Activated T-cell treated with anti-CD3 and anti-CD28 coated beads, Interleukin-2, amount 50 U/mL, for 4 hours (primary cell): Measurements from ENCODE around the gene IFT22. TPM values are rescaled to one million over a fixed set of nuclear protein-coding genes. Genes with fewer than 3 reads are reported as not detected.
A peak's percentile ranks its signal among the peaks of the same experiment; 100 is the strongest.
"Not testable (repeated sequence)": the region's sequence is repeated elsewhere in the genome, so short reads cannot be mapped to it uniquely, and the experiment has no call there.

Experiments
- ATAC-seq, 2 donors: fragments of 200-7000 bp; cut with Tn5 transposase; one replicate each; pipeline ENCODE4 v1.10.0; 2021
- DNase-seq: peaks from one replicate; pipeline ENCODE4 v3.0.0-alpha.2; 2020
- H3K27me3 Mint-ChIP-seq: one replicate; pipeline ENCODE4 v1.8.0; 2021; ENCODE audit warnings: low read depth, mixed read lengths
- H3K36me3 Mint-ChIP-seq: one replicate; pipeline ENCODE4 v1.8.0; 2022; ENCODE audit warnings: mixed read lengths; ENCODE audit not compliant: insufficient read depth
- H3K4me1 Mint-ChIP-seq: one replicate; pipeline ENCODE4 v1.8.0; 2021; ENCODE audit warnings: low read depth, mixed read lengths
- H3K4me3 Mint-ChIP-seq: one replicate; pipeline ENCODE4 v1.8.0; 2021; ENCODE audit warnings: mild to moderate bottlenecking, moderate library complexity, mixed read lengths
- H3K9me3 Mint-ChIP-seq: one replicate; pipeline ENCODE4 v1.8.0; 2021; ENCODE audit warnings: mixed read lengths
- total RNA-seq, 3 donors: library from RNA; stranded (reverse); gene quantifications; one replicate each; pipeline ENCODE4 v1.2.1, GENCODE V29; 2021

Gene IFT22
- 10 to 100 TPM in 1 of 3 donors, 1 to 10 TPM in 2; 7.7 to 10.7 (median 8.3) TPM for total RNA-seq

DNA sequence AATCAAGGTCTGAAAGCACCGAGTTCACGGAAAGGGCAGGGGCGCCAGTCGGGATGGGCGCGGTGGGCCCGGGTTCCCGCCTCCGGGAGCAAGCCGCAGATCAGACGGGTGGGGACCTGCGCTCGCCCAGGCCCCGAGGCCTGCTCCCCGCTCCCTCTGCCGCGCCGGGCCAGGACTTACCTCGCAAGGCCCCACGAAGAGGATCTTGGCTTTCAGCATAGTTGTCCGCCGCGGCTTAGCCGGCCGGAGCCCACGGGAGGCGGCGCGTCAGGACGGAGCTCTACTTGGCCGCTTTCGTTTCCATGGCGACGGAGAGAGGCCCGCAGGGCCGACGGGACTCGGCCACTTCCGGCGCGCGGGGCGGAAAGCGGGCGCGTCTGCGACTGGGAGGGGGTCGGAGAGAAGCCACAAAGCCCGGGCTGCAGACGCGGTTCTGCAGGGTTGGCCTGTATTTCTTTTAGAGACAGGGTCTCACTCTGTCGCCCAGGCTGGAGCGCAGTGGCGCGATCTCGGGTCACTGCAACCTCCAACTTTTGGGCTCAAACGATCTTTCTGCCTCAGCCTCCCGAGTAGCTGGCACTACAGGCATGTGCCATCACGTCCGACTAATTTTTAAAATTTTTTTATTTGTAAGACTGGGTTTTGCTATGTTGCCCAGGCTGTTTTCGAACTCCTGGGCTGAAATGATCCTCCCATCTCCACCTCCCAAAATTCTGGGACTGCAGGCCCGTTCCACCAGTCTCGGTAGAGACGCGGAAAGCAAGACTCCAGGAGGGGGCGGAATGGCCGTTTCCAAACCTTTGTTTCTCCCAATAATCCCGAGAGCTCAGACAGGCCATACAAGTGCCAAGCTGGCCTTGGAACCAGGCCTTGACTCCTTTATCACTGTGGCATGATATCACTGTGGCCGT, at the start of gene IFT22:
TSS of gene IFT22 (minus strand) at position 322 of the 911 bp plus-strand sequence. CDS start at position 219, 103 bp downstream.
- H3K36me3 Mint-ChIP-seq: no peaks in the 10 kb centered on the region
- ATAC-seq: peak; percentile 98 to 99
- peak within 1 kb of the TSS; percentile 90 for H3K4me3 Mint-ChIP-seq
- peaks cover 7% of the 10 kb centered on the region for H3K4me1 Mint-ChIP-seq
- DNase-seq: peak; percentile 76
- H3K9me3 Mint-ChIP-seq: no peaks in the 10 kb centered on the region
- no peaks in the 10 kb centered on the region for H3K27me3 Mint-ChIP-seq

DNA sequence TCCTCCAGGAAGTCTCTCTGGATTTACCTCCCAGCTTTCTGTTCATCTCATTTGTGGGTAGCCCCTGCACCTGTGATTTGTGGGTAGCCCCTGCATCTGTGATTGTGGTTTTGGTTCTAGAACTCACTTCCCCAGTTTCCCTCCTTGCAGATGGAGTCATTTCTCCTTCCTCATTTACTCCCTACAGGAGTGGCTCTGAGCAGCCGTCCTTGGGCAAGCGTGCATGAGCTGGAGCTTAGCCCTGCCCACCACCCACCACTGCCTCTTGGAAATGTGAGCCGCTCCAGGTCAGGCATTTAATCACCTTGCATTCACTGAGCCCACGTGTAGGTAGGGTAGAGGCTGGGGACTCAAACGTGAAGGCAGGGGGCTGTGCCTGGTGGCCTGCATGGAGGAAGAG, 49.2 kb upstream of the IFT22 start:
- no peaks in the 10 kb centered on the region for H3K9me3 Mint-ChIP-seq
- no peaks in the 10 kb centered on the region for H3K36me3 Mint-ChIP-seq
- no peak for ATAC-seq
- no peak for DNase-seq
- H3K4me1 Mint-ChIP-seq: peaks cover 4% of the 10 kb centered on the region
- H3K27me3 Mint-ChIP-seq: peaks cover 32% of the 10 kb centered on the region
- H3K4me3 Mint-ChIP-seq: no peak overlapping the region

DNA sequence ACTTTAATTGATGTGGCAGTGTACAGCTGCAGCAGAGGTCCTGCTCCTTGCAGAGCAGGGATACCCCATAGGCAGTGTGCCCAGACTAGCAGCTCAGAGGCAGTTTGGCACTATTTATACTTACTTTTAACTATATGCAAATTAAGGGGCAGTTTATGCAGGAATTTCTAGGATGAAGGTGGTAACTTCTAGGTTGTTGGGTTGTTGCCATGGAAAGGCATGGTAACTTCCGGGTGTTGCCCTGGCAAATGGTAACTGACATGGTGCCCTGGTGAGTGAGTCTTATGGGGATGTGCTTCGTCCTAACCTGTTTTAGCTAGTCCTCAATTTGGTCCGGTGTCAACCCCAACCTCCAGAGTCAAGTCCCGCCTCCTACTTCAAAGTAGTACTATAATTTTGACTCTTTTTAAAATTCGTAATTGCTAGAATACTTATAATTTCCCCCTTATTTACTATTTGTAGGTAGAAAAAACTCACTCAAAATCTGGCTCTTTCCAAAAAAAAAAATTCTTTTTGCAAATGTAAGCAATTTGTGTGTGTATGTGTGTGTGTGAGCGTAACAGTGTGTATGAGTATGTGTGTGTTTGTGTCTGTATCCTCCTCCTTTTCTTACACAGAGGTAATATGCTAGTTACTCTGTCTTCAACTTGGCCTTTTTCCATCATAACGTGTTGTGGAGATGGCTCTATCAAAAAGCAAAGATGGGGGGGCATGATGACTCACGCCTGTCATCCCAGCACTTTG, 47.0 kb upstream of the IFT22 start:
- Mint-ChIP-seq H3K4me1 (peaks cover 4% of the 10 kb centered on the region), H3K27me3 (peaks cover 32% of the 10 kb centered on the region), H3K4me3 (no peak overlapping the region), H3K9me3 (no peaks in the 10 kb centered on the region), H3K36me3 (no peaks in the 10 kb centered on the region)
- ATAC-seq (no peak), DNase-seq (no peak)

DNA sequence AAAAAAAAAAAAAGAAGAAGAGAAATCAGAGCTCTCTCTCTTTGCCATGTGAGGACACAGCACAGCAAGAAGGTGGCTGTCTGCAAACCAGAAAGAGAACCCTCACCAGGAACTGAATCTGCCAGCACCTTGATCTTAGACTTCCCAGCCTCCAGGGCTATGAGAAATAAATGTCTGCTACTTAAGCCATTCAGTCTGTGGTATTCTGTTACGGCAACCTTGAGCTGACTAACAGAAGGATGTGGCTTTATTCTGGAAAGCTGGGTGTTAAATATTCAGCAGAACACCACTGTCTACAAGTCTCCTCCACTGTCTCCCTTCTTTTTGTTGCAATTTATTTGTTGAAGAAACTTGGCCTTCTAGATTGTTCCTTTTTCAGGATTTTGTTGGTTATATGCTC, 46.1 kb upstream of the IFT22 start:
- Mint-ChIP-seq H3K27me3 (peaks cover 29% of the 10 kb centered on the region), H3K9me3 (no peaks in the 10 kb centered on the region), H3K4me3 (no peak overlapping the region), H3K36me3 (no peaks in the 10 kb centered on the region), H3K4me1 (peaks cover 4% of the 10 kb centered on the region)
- DNase-seq: no peak
- no peak for ATAC-seq

DNA sequence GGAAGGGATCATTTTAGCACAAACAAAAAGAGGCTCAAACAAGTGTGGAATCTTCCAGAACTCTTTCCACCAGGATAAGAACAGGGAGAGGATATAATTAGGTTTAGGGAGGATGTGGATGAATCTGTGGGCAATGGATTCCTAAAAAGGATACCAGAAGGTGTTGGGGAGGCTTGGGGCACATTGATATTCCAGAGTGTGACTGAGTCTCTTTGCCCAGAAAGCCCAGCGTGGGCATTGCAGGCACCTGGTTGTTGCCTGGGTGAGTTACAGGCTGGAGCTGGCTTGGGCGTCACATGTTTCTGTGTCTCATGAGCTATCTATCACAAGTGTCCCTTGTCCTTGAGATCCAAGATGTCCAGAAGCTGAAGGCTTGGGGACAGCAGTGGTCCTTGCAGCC, 44.3 kb upstream of the IFT22 start:
- Mint-ChIP-seq H3K36me3 (no peaks in the 10 kb centered on the region), H3K4me1 (peaks cover 8% of the 10 kb centered on the region), H3K27me3 (peaks cover 26% of the 10 kb centered on the region), H3K4me3 (no peak overlapping the region), H3K9me3 (no peaks in the 10 kb centered on the region)
- ATAC-seq: no peak
- DNase-seq: no peak

DNA sequence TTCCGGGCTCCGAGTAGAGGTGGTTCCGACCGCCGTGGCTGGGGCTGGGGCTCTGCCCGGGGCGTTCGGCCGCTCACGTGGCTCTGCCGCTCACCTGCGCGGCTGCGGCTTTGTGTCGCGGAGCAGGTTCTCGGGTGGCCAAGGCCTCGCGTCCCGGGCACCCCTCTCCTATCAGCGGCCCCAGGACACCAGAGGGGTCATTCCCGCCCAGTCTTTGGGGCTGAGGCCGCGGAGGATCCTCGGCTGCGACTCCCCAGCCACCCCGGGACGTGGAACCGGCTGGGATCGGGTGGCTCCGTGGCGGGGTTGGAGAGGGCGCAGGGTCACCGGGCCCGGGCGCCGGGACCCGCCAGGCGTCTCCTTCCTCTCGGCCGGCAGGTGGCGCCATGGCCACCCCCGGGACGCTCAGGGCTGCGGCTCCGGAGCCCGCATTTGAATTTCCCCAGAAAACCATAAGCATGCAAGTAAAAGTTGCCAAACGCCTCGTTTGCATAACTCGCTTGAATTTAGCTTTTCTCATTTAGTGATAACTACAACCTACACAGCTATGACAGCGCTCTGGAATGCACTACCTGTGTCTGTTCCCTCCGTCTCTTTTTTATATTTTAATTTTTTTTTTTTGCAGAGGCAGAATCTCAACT, 42.2 kb upstream of the IFT22 start:
- Mint-ChIP-seq H3K27me3 (peaks cover 24% of the 10 kb centered on the region), H3K9me3 (no peaks in the 10 kb centered on the region), H3K4me3 (peak overlapping the region; percentile 17), H3K36me3 (no peaks in the 10 kb centered on the region), H3K4me1 (peaks cover 3% of the 10 kb centered on the region)
- DNase-seq (peak; percentile 62), ATAC-seq (peak; percentile 94 to 95)

DNA sequence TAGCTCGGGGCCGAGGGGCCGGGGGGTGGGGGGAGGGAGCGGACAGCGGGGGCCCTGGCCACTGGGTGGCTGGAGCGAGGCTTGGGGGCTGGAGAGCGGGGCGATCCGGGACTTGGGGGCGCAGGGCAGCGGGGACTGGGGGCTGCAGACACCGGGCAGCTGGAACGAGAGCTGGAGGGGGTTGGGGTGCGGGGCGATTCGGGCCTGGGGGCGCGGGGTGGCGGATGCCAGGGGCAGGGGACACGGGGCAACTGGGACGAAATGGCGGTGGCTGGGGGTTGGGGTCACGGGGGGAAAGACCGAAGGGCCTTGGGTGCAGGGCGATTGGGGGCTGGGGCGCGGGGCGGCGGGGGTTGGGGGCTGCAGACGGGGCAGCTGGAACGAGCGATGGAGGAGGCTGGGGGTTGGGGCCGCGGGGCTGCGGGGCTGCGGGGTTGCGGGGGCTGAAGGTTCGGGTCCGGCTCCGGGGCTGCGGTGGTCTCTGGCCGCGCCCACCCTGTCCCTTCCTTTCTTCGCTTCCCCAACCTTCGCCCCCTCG, 41.7 kb upstream of the IFT22 start:
- no peaks in the 10 kb centered on the region for H3K9me3 Mint-ChIP-seq
- no peak for DNase-seq
- peaks cover 3% of the 10 kb centered on the region for H3K4me1 Mint-ChIP-seq
- H3K4me3 Mint-ChIP-seq: no peak overlapping the region
- H3K27me3 Mint-ChIP-seq: peaks cover 24% of the 10 kb centered on the region
- no peaks in the 10 kb centered on the region for H3K36me3 Mint-ChIP-seq
- ATAC-seq: no peak

DNA sequence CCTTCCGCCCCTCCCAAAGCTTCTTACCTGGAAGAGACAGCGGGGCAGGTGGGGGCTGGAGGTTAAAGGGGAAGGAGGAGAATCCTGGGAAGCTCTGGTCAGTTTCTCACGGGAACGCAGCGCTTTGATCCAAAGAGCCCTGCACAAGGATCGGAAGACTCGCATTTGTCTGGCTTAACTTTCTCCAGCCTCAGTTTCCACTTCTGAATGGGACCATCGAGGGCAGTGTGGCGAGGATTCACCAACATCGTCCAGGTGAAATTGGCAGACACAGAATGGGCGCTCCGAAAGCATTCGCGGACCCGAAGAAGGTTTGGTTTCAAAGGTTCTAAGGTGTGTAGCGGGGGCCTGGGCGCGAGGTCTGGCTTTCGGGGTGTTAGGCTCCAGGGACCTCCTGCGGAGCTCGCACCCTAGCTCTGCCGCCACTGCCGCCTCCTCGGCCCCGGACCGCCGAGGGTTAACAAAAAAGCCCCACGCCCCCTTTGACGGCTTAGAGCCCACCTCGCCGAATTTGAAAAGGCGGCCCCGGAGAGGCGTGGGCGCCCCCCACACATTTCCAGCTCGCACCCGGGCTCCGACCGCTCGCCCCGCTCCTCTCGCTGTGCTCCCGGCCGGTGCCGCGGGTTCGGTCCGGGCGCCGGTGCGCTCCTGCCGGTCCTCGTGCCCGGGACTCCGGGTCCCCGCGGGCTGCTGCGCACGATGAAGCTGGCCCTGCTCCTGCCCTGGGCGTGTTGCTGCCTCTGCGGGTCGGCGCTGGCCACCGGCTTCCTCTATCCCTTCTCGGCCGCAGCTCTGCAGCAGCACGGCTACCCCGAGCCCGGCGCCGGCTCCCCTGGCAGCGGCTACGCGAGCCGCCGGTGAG, 41.0 kb upstream of the IFT22 start, which contains the start of gene COL26A1:
TSS of gene COL26A1 (plus strand) at position 542 of the 862 bp plus-strand sequence. CDS start at position 700, 158 bp downstream.
- H3K36me3 Mint-ChIP-seq: no peaks in the 10 kb centered on the region
- no peak for DNase-seq
- peaks cover 3% of the 10 kb centered on the region for H3K4me1 Mint-ChIP-seq
- no peaks in the 10 kb centered on the region for H3K9me3 Mint-ChIP-seq
- ATAC-seq: peak in 1 of 2 donors; percentile 33
- peak within 1 kb of the TSS; percentile 59 for H3K4me3 Mint-ChIP-seq
- peaks cover 20% of the 10 kb centered on the region for H3K27me3 Mint-ChIP-seq

DNA sequence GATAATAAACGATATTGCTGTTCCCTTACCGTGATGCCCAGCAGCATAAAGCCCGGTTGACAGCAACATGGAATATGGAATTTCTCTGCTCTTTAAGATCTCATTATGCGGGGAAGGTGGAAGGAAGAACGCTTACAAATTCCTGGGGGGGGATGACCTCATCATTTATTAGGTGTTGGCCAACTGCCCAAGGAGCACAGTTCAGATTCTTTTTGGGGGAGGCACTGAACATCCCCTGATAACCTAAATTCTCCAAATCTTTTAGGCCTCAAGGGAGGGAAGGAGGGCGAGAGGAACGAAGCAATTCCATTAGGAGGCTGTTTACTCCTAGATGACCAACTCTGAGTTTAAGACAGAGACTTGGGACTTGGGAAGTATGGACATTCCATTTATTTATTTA, 35.8 kb upstream of the IFT22 start:
- Mint-ChIP-seq H3K27me3 (peaks cover 16% of the 10 kb centered on the region), H3K4me3 (no peak overlapping the region), H3K36me3 (no peaks in the 10 kb centered on the region), H3K4me1 (peaks cover 6% of the 10 kb centered on the region), H3K9me3 (no peaks in the 10 kb centered on the region)
- DNase-seq (no peak), ATAC-seq (no peak)

DNA sequence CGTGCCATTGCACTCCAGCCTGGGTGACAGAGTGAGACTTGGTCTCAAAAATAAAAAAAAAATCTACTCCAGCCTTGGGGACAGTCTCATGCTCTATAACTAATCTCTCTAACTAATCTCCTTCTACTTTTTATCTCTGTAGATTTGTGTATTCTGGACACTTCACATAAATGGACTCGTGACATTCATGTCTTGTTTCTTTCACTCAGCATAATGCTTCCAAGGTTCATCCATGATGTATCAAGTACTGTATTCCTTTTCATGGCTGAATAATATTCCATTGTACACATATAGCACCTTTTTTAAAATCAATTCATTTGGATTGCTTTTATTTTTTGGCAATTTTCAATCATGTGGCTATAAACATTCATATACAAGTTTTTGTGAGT, 31.3 kb upstream of the IFT22 start:
- Mint-ChIP-seq H3K4me3 (no peak overlapping the region), H3K36me3 (no peaks in the 10 kb centered on the region), H3K9me3 (no peaks in the 10 kb centered on the region), H3K4me1 (peaks cover 8% of the 10 kb centered on the region), H3K27me3 (peaks cover 19% of the 10 kb centered on the region)
- ATAC-seq: no peak
- no peak for DNase-seq

DNA sequence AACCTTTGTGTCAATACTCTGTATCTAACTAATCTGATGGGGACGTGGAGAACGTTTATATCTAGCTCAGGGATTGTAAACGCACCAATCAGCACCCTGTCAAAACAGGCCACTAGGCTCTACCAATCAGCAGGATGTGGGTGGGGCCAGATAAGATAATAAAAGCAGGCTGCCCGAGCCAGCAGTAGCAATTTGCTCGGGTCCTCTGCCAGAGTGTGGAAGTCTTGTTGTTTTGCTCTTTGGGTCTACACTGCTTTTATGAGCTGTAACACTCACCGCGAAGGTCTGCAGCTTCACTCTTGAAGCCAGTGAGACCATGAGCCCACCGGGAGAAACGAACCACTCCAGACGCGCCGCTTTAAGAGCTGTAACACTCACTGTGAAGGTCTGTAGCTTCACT, 27.7 kb upstream of the IFT22 start:
- ATAC-seq, DNase-seq, H3K36me3 Mint-ChIP-seq, H3K4me1 Mint-ChIP-seq, H3K9me3 Mint-ChIP-seq, H3K4me3 Mint-ChIP-seq: not testable (repeated sequence)
- peaks cover 11% of the 10 kb centered on the region for H3K27me3 Mint-ChIP-seq

DNA sequence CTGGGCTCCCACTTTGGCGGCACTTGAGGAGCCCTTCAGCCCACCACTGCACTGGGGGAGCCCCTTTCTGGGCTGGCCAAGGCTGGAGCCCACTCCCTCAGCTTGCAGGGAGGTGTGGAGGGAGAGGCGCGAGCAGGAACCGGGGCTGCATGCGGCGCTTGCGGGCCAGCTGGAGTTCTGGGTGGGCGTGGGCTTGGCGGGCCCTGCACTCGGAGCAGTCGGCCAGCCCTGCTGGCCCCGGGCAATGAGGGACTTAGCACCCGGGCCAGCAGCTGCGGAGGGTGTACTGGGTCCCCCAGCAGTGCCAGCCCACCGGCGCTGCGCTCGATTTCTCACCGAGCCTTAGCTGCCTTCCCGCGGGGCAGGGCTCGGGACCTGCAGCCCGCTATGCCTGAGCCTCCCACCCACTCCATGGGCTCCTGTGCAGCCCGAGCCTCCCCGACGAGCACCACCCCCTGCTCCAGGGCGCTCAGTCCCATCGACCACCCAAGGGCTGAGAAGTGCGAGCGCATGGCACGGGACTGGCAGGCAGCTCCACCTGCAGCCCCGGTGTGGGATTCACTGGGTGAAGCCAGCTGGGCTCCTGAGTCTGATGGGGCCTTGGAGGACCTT, 26.9 kb upstream of the IFT22 start:
- H3K27me3 Mint-ChIP-seq: peaks cover 11% of the 10 kb centered on the region
- H3K4me3 Mint-ChIP-seq, H3K36me3 Mint-ChIP-seq, DNase-seq, H3K9me3 Mint-ChIP-seq, ATAC-seq, H3K4me1 Mint-ChIP-seq: not testable (repeated sequence)

DNA sequence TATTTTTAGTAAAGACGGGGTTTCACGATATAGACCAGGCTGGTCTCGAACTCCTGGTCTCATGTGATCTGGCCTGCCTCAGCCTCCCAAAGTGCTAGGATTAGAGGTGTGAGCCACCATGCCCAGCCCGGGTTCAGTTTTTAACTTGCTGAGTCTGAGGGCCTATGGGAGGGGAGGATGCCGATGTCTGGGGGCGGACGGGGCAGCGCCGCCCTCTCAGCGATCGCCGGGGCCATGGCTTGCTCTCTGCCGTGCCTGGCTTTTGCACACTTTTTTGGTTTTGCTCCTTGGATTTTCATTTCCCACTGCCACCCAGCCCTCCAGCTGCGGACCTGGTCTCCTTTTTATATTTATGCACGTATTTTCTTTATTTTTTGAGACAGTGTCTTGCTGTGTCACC, 25.9 kb upstream of the IFT22 start:
- no peak overlapping the region for H3K4me3 Mint-ChIP-seq
- no peaks in the 10 kb centered on the region for H3K9me3 Mint-ChIP-seq
- peaks cover 11% of the 10 kb centered on the region for H3K27me3 Mint-ChIP-seq
- H3K36me3 Mint-ChIP-seq: no peaks in the 10 kb centered on the region
- ATAC-seq: no peak
- no peak for DNase-seq
- H3K4me1 Mint-ChIP-seq: peaks cover 6% of the 10 kb centered on the region
